ENCODE results near the gene NINL. TPM values are rescaled to one million over a fixed set of nuclear protein-coding genes. Genes with fewer than 3 reads are reported as not detected.

The NINL gene
- total RNA-seq, 4 donors from 2014 or later = 2.5 to 11.6 (median 4.7) TPM

- intact Hi-C loops (cut with DNase I) = no loop called here
- Histone ChIP-seq H3K36me3 (peaks cover 0 to 74% (median 0%) of the 10 kb centered on the region in 3 donors), H3K4me3 (no peak overlapping the region), H3K27me3 (no peaks in the 10 kb centered on the region), H3K9me3 (no peaks in the 10 kb centered on the region), H3K4me1 (no peaks in the 10 kb centered on the region), H3K27ac (no peak overlapping the region)
- 100% methylated on average over 1 of the region's 9 CpGs; no CpG with 5 or more reads in 1 of the 2 donors for WGBS, 2 donors
- no peak for DNase-seq
- TF ChIP-seq, protein P1, sequence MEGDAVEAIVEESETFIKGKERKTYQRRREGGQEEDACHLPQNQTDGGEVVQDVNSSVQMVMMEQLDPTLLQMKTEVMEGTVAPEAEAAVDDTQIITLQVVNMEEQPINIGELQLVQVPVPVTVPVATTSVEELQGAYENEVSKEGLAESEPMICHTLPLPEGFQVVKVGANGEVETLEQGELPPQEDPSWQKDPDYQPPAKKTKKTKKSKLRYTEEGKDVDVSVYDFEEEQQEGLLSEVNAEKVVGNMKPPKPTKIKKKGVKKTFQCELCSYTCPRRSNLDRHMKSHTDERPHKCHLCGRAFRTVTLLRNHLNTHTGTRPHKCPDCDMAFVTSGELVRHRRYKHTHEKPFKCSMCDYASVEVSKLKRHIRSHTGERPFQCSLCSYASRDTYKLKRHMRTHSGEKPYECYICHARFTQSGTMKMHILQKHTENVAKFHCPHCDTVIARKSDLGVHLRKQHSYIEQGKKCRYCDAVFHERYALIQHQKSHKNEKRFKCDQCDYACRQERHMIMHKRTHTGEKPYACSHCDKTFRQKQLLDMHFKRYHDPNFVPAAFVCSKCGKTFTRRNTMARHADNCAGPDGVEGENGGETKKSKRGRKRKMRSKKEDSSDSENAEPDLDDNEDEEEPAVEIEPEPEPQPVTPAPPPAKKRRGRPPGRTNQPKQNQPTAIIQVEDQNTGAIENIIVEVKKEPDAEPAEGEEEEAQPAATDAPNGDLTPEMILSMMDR (IDR thresholded peaks at IDR 0.05) = no peak
- TF ChIP-seq POLR2A (IDR thresholded peaks at IDR 0.05) = no peak
These were observed 124.1 kb downstream of the NINL start for GRCh38 chr20:25461281-25461650.

DNA sequence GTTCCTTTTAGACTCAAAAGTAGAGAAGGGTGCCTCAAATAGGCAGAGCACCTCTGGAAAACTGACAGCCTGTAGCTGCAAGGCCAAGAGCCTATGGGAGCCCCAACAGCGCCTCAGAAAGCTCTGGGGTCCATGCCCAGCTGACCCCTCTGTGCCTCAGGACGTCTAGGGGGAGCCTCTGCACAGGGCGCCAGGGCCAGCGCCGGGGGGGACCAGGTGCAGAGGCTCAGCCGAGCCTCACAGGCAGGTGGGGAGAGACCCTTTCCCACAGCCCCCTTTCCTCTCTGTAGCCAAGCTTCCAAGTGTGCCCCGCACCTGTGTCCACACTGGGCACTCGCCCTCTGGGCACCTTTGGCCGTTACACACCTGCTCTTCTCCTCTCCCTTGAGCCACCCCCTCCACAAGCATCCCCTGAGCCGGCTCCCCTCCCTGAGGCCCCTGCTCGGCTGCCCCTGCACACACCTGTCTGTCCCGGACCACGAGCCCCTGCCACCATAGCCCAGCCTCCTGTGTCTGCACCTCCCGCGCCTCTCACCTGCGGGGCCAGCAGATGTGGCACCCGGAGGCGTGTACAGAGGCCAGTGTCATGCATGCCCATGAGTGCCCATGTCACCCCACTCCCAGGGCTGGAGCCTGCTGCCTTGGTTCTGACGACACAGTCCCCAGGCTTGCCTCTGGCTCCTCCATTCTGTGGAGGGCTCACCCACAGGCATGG is 124.6 kb downstream of the NINL start:
- H3K27ac ChIP-seq = no peak overlapping the region
- WGBS, 2 donors = 91 to 94% methylated on average over 13 to 16 of the region's 19 CpGs
- no peak for DNase-seq
- H3K36me3 ChIP-seq = peaks cover 0 to 71% (median 0%) of the 10 kb centered on the region in 3 donors
- H3K4me1 ChIP-seq = no peaks in the 10 kb centered on the region
- TF ChIP-seq, protein P1 (IDR thresholded peaks at IDR 0.05) = no peak
- no peak for TF ChIP-seq POLR2A (IDR thresholded peaks at IDR 0.05)
- no peaks in the 10 kb centered on the region for H3K9me3 ChIP-seq
- intact Hi-C loops (cut with DNase I) = no loop called here
- no peaks in the 10 kb centered on the region for H3K27me3 ChIP-seq
- no peak overlapping the region for H3K4me3 ChIP-seq

DNA sequence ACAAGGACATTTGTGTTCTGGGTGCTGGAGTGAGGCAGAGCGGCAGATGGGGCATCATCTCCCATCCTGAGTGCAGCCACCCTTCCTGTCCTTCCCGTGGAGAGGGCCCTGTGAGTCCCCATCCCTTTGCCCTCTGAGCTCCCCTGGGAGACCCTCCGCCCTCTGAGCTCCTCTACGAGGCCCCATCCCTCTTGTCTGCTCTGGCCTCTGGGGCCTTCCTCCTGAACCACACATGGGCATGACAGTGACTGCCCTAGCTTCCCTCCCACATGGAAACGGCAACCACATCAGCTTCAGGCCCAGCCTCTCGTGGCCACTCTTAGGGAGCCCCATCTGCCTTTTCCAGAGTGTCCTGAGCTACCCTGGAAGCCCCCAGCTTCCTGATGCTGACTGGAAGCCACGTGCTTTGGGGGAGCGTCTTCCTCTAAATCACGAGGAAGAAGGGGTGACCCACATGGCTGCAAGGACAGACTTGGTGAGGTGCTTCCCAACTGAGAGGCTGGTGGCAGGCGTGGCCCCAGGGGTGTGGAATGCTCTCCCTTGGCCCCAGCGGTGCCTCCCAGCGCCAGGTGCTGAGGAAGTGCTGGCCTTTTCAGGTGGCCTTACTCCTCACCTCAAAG is 125.3 kb downstream of the NINL start:
- 69 to 81% methylated on average over 4 to 6 of the region's 12 CpGs for WGBS, 2 donors
- Histone ChIP-seq H3K9me3 (no peaks in the 10 kb centered on the region), H3K27ac (no peak overlapping the region), H3K4me3 (no peak overlapping the region), H3K36me3 (peaks cover 0 to 71% (median 0%) of the 10 kb centered on the region in 3 donors), H3K27me3 (no peaks in the 10 kb centered on the region), H3K4me1 (no peaks in the 10 kb centered on the region)
- DNase-seq = no peak
- no peak for TF ChIP-seq POLR2A (IDR thresholded peaks at IDR 0.05)
- TF ChIP-seq, protein P1 (IDR thresholded peaks at IDR 0.05) = no peak
- intact Hi-C loops (cut with DNase I) = no loop called here

- no peak for DNase-seq
- intact Hi-C loops (cut with DNase I) = no loop called here
- H3K4me1 ChIP-seq = no peaks in the 10 kb centered on the region
- H3K36me3 ChIP-seq = peaks cover 0 to 71% (median 0%) of the 10 kb centered on the region in 3 donors
- TF ChIP-seq, protein P1 (IDR thresholded peaks at IDR 0.05) = no peak
- H3K27me3 ChIP-seq = no peaks in the 10 kb centered on the region
- 88 to 100% methylated on average over 13 to 20 of the region's 20 CpGs for WGBS, 2 donors
- no peaks in the 10 kb centered on the region for H3K9me3 ChIP-seq
- H3K27ac ChIP-seq = no peak overlapping the region
- no peak overlapping the region for H3K4me3 ChIP-seq
These were observed 126.1 kb downstream of the NINL start for GRCh38 chr20:25459111-25459830.
